HCT116 (cell line): ENCODE data around the gene EMP1.

Source experiments
- ATF3 ChIP-seq: IDR thresholded peaks from 2 replicates; pipeline ENCODE4 v1.6.1; 2012
- CEBPB ChIP-seq: IDR thresholded peaks from 2 replicates; pipeline ENCODE4 v1.6.1; 2012; ENCODE audit warnings: low read depth
- CTCF ChIP-seq, 3 experiments: fragments of 200-600 bp in 1 of 3; sonication (generic) in 1 of 3; IDR thresholded peaks in 2 of 3; conservative IDR thresholded peaks in 1 of 3; 2 replicates each; pipeline ENCODE4 v1.5.1; 2012 to 2017; ENCODE audit warnings: low read depth in 2 of 3, low read length in 2 of 3, antibody characterized with exemption in 1 of 3, borderline replicate concordance in 1 of 3, control low read depth in 1 of 3, mild to moderate bottlenecking in 1 of 3, mixed read lengths in 1 of 3, mixed run types in 1 of 3, moderate library complexity in 1 of 3; ENCODE audit not compliant: insufficient read depth in 1 of 3
- ELF1 ChIP-seq: IDR thresholded peaks from 2 replicates; pipeline ENCODE4 v1.6.1; 2012; ENCODE audit warnings: low read depth, borderline replicate concordance
- EZH2 ChIP-seq: fragments of 200-600 bp; sonication (generic); IDR thresholded peaks from 2 replicates; pipeline ENCODE4 v1.6.1; 2017; ENCODE audit warnings: antibody characterized with exemption, mixed run types
- EZH2phosphoT487 ChIP-seq: fragments of 200-600 bp; IDR thresholded peaks from 2 replicates; pipeline ENCODE4 v1.6.1; 2018; ENCODE audit warnings: antibody characterized with exemption, borderline replicate concordance
- FOSL1 ChIP-seq: IDR thresholded peaks from 2 replicates; pipeline ENCODE4 v1.6.1; 2012; ENCODE audit warnings: low read depth
- JUND ChIP-seq: IDR thresholded peaks from 2 replicates; pipeline ENCODE4 v1.6.1; 2012
- POLR2A ChIP-seq: IDR thresholded peaks from 2 replicates; pipeline ENCODE4 v1.7.0; 2011; ENCODE audit warnings: borderline replicate concordance; ENCODE audit not compliant: insufficient read depth, insufficient read length; ENCODE audit errors: extremely low read depth
- POLR2AphosphoS5 ChIP-seq: IDR thresholded peaks from 2 replicates; pipeline ENCODE4 v1.6.1; 2011; ENCODE audit warnings: mild to moderate bottlenecking, low read depth, low read length, moderate library complexity
- REST ChIP-seq: IDR thresholded peaks from 2 replicates; pipeline ENCODE4 v1.6.1; 2012; ENCODE audit warnings: low read depth
- YY1 ChIP-seq: IDR thresholded peaks from 2 replicates; pipeline ENCODE4 v1.6.1; 2011; ENCODE audit warnings: low read length, low read depth, moderate library complexity, mild to moderate bottlenecking; ENCODE audit not compliant: insufficient replicate concordance; ENCODE audit errors: extremely low read depth
- ZBTB33 ChIP-seq: IDR thresholded peaks from 2 replicates; pipeline ENCODE4 v1.6.1; 2011; ENCODE audit warnings: mild to moderate bottlenecking, low read length, moderate library complexity; ENCODE audit not compliant: insufficient replicate concordance; ENCODE audit errors: extremely low read depth
- ZNF274 ChIP-seq: fragments of 200-500 bp; sonication (Bioruptor generic); IDR thresholded peaks from 2 replicates; pipeline ENCODE4 v1.6.1; 2014; ENCODE audit warnings: mild to moderate bottlenecking, low read depth, low read length, inconsistent platforms

- TF ChIP-seq EZH2 = no peak
- TF ChIP-seq YY1 = no peak
- TF ChIP-seq POLR2A = no peak
- no peak for TF ChIP-seq CEBPB
- TF ChIP-seq CTCF (IDR thresholded peaks at IDR 0.05 in 2 of 3, conservative IDR thresholded peaks at IDR 0.05 in 1 of 3; ENCODE audit: borderline replicate concordance in 1 of 3, insufficient read depth in 1 of 3, low read depth in 2 of 3, low read length in 2 of 3) = peak in 2 of 3 experiments; percentile 42 to 62; a peak in 4 of 6 replicates
- no peak for TF ChIP-seq REST
- no peak for TF ChIP-seq FOSL1
- no peak for TF ChIP-seq ELF1
- TF ChIP-seq ZBTB33 = no peak
- TF ChIP-seq EZH2phosphoT487 = no peak
- no peak for TF ChIP-seq POLR2AphosphoS5
- no peak for TF ChIP-seq ATF3
- no peak for TF ChIP-seq JUND
- no peak for TF ChIP-seq ZNF274
Measured at GRCh38 chr12:13161172-13161571, 35.4 kb upstream of the EMP1 start.
